GM12878 (cell line): ENCODE measurements around the gene ANKRD31. TPM values are rescaled to one million over a fixed set of nuclear protein-coding genes. Genes with fewer than 3 reads are reported as not detected.

Experiments used
- ATAC-seq: fragments of 200-7000 bp; cut with Tn5 transposase; 3 replicates; pipeline ENCODE4 v1.9.1; 2020; ENCODE audit warnings: mild to moderate bottlenecking, moderate library complexity
- BruUV-seq: library from RNA; stranded (reverse); fragments of 400-500 nt; replicated peaks from 2 replicates; lab custom pipeline; 2021; lab: Mats Ljungman, UMichigan
- CTCF ChIA-PET: fragments of 300-600 bp; sonication (Branson Sonifier 250); formaldehyde crosslinking; extraction: SDS; loops from one replicate; lab custom pipeline; 2021; ENCODE audit warnings: inconsistent platforms; lab: Yijun Ruan, JAX
- POLR2A ChIA-PET: fragments of 350-600 bp; formaldehyde crosslinking; extraction: SDS; loops from one replicate; lab custom pipeline; 2021; ENCODE audit warnings: inconsistent platforms; lab: Charles Lee
- RAD21 ChIA-PET: fragments of 300-600 bp; sonication (Branson Sonifier 250); formaldehyde crosslinking; loops from one replicate; lab custom pipeline; 2023; ENCODE audit warnings: antibody characterized with exemption; ENCODE audit not compliant: unreplicated experiment; lab: Charles Lee
- SMC1A ChIA-PET: fragments of 300-600 bp; sonication (Branson Sonifier 250); formaldehyde crosslinking; loops from one replicate; lab custom pipeline; 2023; ENCODE audit not compliant: unreplicated experiment, uncharacterized antibody; lab: Charles Lee
- DNase-seq: peaks from one replicate; pipeline ENCODE4 v3.0.0-alpha.2; 2011; ENCODE audit warnings: low read depth, low spot score
- FAIRE-seq: peaks from 3 replicates; lab custom pipeline; 2011; peaks lifted over from hg19 to GRCh38; lab: Jason Lieb, UNC
- H2AFZ ChIP-seq: 2 replicates; pipeline ENCODE4 v1.6.0; 2011; ENCODE audit warnings: low read depth, low read length, control low read depth; ENCODE audit not compliant: control insufficient read depth
- H3K27ac ChIP-seq: 2 replicates; pipeline ENCODE4 v1.5.1; 2011; ENCODE audit warnings: control low read depth; ENCODE audit not compliant: control insufficient read depth, insufficient read depth
- H3K27me3 ChIP-seq, 2 experiments: replicated peaks in 1 of 2; 2 replicates each; pipeline versions ENCODE4 v1.6.0 to v1.6.1; 2011; ENCODE audit warnings: low read length in 1 of 2; ENCODE audit not compliant: control insufficient read depth in 2 of 2, insufficient read depth in 2 of 2
- H3K36me3 ChIP-seq, 2 experiments: 2 replicates each; pipeline ENCODE4 v1.5.1; 2011; ENCODE audit warnings: low read length in 1 of 2; ENCODE audit not compliant: control insufficient read depth in 2 of 2, insufficient read depth in 2 of 2
- H3K4me1 ChIP-seq: 2 replicates; pipeline ENCODE4 v1.6.1; 2011; ENCODE audit warnings: mild to moderate bottlenecking, low read length, moderate library complexity, mixed read lengths; ENCODE audit not compliant: control insufficient read depth, insufficient read depth
- H3K4me2 ChIP-seq: 2 replicates; pipeline ENCODE4 v1.6.0; 2011; ENCODE audit warnings: control low read depth; ENCODE audit not compliant: control insufficient read depth, insufficient read depth
- H3K4me3 ChIP-seq: fragments of 200-600 bp; sonication (generic); 2 replicates; pipeline ENCODE4 v1.5.1; 2016
- H3K79me2 ChIP-seq: 2 replicates; pipeline ENCODE4 v1.6.0; 2011; ENCODE audit warnings: low read length; ENCODE audit not compliant: control insufficient read depth, insufficient read depth
- H3K9ac ChIP-seq: 2 replicates; pipeline ENCODE4 v1.8.0; 2011; ENCODE audit warnings: low read length, control low read depth, mixed read lengths; ENCODE audit not compliant: control insufficient read depth, insufficient read depth
- H3K9me3 ChIP-seq: replicated peaks from 3 replicates; pipeline ENCODE4 v1.5.1; 2011; ENCODE audit warnings: mild to moderate bottlenecking, low read length; ENCODE audit not compliant: control insufficient read depth, insufficient read depth
- H4K20me1 ChIP-seq: 2 replicates; pipeline ENCODE4 v1.6.0; 2011; ENCODE audit not compliant: control insufficient read depth, insufficient read depth
- MEF2B ChIP-seq: fragments of 450-650 bp; IDR thresholded peaks from 2 replicates; pipeline ENCODE4 v1.6.1; 2018; ENCODE audit warnings: mild to moderate bottlenecking, moderate library complexity; ENCODE audit not compliant: partially characterized antibody, poor library complexity, severe bottlenecking
- MYB ChIP-seq: fragments of 150-350 bp; IDR thresholded peaks from 2 replicates; pipeline ENCODE4 v1.6.1; 2014; ENCODE audit warnings: mild to moderate bottlenecking, low read depth, low read length, borderline replicate concordance
- NFIC ChIP-seq: IDR thresholded peaks from 2 replicates; pipeline ENCODE4 v1.6.1; 2012; ENCODE audit warnings: low read depth, mild to moderate bottlenecking, inconsistent platforms, low read length, moderate library complexity
- NFYA ChIP-seq: IDR thresholded peaks from 2 replicates; pipeline ENCODE4 v1.6.1; 2011; ENCODE audit warnings: low read depth, mild to moderate bottlenecking, low read length, improper control_type of control experiment, borderline replicate concordance
- RAD51 ChIP-seq: fragments of 450-650 bp; IDR thresholded peaks from 2 replicates; pipeline ENCODE4 v1.6.1; 2016; ENCODE audit warnings: moderate library complexity, mild to moderate bottlenecking, inconsistent platforms
- YBX1 ChIP-seq: fragments of 450-650 bp; IDR thresholded peaks from 2 replicates; pipeline ENCODE4 v1.6.1; 2016; ENCODE audit warnings: antibody characterized with exemption
- ZNF622 ChIP-seq: fragments of 450-650 bp; IDR thresholded peaks from 2 replicates; pipeline ENCODE4 v1.6.1; 2017; ENCODE audit warnings: mild to moderate bottlenecking, inconsistent platforms
- WGBS: methylation state at CpG from one replicate; pipeline ENCODE4 v1.1.6; 2016; ENCODE audit warnings: low lambda C conversion rate; ENCODE audit not compliant: insufficient replicate concordance, insufficient coverage; ENCODE audit errors: missing lambda C conversion rate; 5-methylcytosine and 5-hydroxymethylcytosine counted together
- in situ Hi-C: fragments of 300-500 bp; cut with MboI; formaldehyde crosslinking; loops from 9 replicates; pipeline ENCODE4 v1.14.3; 2018; ENCODE audit warnings: mixed read lengths
- intact Hi-C: fragments of 100-400 bp; cut with micrococcal nuclease; formaldehyde crosslinking; loops from one replicate; pipeline ENCODE4 v1.14.2; 2022; ENCODE audit not compliant: unreplicated experiment
- polyA plus RNA-seq, 11 experiments: library from polyadenylated mRNA; depleted of rRNA in 4 of 11; unstranded in 6 of 11; stranded (reverse) in 5 of 11; fragments of >200 nt; fragmentation: Nextera tagmentation in 4 of 11; fragmentation: Illumina TruSeq in 1 of 11; extraction: Ambion mirVana in 4 of 11; extraction: Trizol in 1 of 11; gene quantifications; 1 replicate in 1 of 11; 2 replicates in 10 of 11; pipeline versions ENCODE4 v1.2.1 to v1.2.3, GENCODE V29; 2011 to 2016; ENCODE audit warnings: inconsistent platforms in 2 of 11, missing spikeins in 2 of 11, low read depth in 1 of 11
- total RNA-seq, 4 experiments: library from RNA; depleted of rRNA in 3 of 4; stranded (reverse); fragments of >200 nt in 3 of 4; fragmentation: Illumina TruSeq in 1 of 4; extraction: Trizol in 1 of 4; gene quantifications; 2 replicates each; pipeline versions ENCODE4 v1.2.1 to v1.2.3, GENCODE V29; 2013 to 2021
- TF ChIP-seq, protein P1 (sequence below): IDR thresholded peaks from 2 replicates; pipeline ENCODE4 v1.6.1; 2012; ENCODE audit warnings: mild to moderate bottlenecking, low read depth, low read length
- TF ChIP-seq, protein P2 (sequence below): IDR thresholded peaks from 2 replicates; pipeline ENCODE4 v1.6.1; 2011; ENCODE audit warnings: borderline replicate concordance, low read depth, mild to moderate bottlenecking, moderate library complexity, mixed read lengths, low read length; ENCODE audit not compliant: insufficient read depth; ENCODE audit errors: extremely low read length

Gene ANKRD31
- total and polyA plus RNA-seq, 10 of the 15 experiments (the other 5 are each of a cell fraction or from before 2014, with no cell fraction given): under 0.01 to 0.10 (median 0.04) TPM; not detected in 3

DNA sequence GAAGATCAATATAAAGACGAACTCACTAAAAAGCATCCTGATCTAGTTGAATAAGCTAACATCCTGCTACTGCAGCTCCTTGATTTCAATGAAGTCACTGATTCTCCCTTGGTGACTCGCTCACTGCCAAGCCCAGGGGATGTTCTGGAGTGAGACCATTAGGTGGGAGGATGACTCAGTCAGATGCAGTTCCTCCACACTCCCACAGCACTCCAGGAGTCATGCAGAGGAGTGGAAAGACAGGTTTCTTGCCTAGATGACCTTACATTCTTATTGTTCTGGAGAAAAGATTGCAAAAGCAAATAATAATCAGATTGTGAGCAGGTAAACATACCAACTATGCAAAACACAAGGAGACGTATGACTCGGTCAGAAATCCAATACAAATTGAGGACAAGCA is 199.6 kb downstream of the ANKRD31 start:
- ChIA-PET RAD21 (no interaction called here), POLR2A (no interaction called here), CTCF (interaction anchor here (1.3 kb wide), 1 partner anchor 13 kb away, joined by 5 read pairs; no protein-coding TSS in a partner anchor), SMC1A (interaction anchor here (1.0 kb wide), 1 partner anchor 11 kb away, joined by 3 read pairs; no protein-coding TSS in a partner anchor)
- H4K20me1 ChIP-seq: no peaks in the 10 kb centered on the region
- H3K4me3 ChIP-seq: no peak overlapping the region
- no peak overlapping the region for H3K4me2 ChIP-seq
- 36% methylated on average over 4 of the region's 4 CpGs for WGBS
- intact Hi-C loops (no loop called here), in situ Hi-C loops (no loop called here)
- no peak overlapping the region for H3K9ac ChIP-seq
- H2AFZ ChIP-seq: no peak overlapping the region
- H3K9me3 ChIP-seq: no peaks in the 10 kb centered on the region
- no peaks in the 10 kb centered on the region for H3K36me3 ChIP-seq
- no peak for TF ChIP-seq MYB
- TF ChIP-seq MEF2B: no peak
- TF ChIP-seq, protein P1, sequence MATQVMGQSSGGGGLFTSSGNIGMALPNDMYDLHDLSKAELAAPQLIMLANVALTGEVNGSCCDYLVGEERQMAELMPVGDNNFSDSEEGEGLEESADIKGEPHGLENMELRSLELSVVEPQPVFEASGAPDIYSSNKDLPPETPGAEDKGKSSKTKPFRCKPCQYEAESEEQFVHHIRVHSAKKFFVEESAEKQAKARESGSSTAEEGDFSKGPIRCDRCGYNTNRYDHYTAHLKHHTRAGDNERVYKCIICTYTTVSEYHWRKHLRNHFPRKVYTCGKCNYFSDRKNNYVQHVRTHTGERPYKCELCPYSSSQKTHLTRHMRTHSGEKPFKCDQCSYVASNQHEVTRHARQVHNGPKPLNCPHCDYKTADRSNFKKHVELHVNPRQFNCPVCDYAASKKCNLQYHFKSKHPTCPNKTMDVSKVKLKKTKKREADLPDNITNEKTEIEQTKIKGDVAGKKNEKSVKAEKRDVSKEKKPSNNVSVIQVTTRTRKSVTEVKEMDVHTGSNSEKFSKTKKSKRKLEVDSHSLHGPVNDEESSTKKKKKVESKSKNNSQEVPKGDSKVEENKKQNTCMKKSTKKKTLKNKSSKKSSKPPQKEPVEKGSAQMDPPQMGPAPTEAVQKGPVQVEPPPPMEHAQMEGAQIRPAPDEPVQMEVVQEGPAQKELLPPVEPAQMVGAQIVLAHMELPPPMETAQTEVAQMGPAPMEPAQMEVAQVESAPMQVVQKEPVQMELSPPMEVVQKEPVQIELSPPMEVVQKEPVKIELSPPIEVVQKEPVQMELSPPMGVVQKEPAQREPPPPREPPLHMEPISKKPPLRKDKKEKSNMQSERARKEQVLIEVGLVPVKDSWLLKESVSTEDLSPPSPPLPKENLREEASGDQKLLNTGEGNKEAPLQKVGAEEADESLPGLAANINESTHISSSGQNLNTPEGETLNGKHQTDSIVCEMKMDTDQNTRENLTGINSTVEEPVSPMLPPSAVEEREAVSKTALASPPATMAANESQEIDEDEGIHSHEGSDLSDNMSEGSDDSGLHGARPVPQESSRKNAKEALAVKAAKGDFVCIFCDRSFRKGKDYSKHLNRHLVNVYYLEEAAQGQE: no peak
- TF ChIP-seq, protein P2, sequence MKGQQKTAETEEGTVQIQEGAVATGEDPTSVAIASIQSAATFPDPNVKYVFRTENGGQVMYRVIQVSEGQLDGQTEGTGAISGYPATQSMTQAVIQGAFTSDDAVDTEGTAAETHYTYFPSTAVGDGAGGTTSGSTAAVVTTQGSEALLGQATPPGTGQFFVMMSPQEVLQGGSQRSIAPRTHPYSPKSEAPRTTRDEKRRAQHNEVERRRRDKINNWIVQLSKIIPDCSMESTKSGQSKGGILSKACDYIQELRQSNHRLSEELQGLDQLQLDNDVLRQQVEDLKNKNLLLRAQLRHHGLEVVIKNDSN: no peak
- no peak for TF ChIP-seq RAD51
- no peak for TF ChIP-seq NFYA
- TF ChIP-seq YBX1: no peak
- TF ChIP-seq NFIC: no peak
- TF ChIP-seq ZNF622: no peak
- H3K79me2 ChIP-seq: no peaks in the 10 kb centered on the region
- H3K4me1 ChIP-seq: no peaks in the 10 kb centered on the region
- no peak for ATAC-seq
- no TSS peak for BruUV-seq
- no peak for DNase-seq
- no peak overlapping the region for H3K27ac ChIP-seq
- 0 out of 4 replicates have a peak, but pooled peaks cover 0 to 3% of the 10 kb centered on the region in 2 experiments for H3K27me3 ChIP-seq
- no peak for FAIRE-seq
